Neural cell (in vitro differentiated cells): Measurements from ENCODE around the gene C11orf24. TPM values are rescaled to one million over a fixed set of nuclear protein-coding genes. Genes with fewer than 3 reads are reported as not detected.

Experiments
- H2AFZ ChIP-seq: fragments of 200-600, 300-800 bp; sonication (generic), shearing (Covaris generic); 2 replicates; pipeline ENCODE4 v1.6.0; 2014; ENCODE audit warnings: low read depth, mild to moderate bottlenecking, antibody characterized with exemption, low read length, moderate library complexity
- H3F3A ChIP-seq: fragments of 200-600 bp; shearing (Covaris generic); 2 replicates; pipeline ENCODE4 v1.6.1; 2016; ENCODE audit warnings: mild to moderate bottlenecking, moderate library complexity, mixed read lengths, antibody characterized with exemption, low read length; ENCODE audit not compliant: insufficient read depth, poor library complexity, severe bottlenecking
- H3K27ac ChIP-seq: fragments of 200-600, 300-800 bp; sonication (generic), shearing (Covaris generic); 2 replicates; pipeline ENCODE4 v1.5.1; 2014; ENCODE audit warnings: mild to moderate bottlenecking, low read length, moderate library complexity
- H3K27me3 ChIP-seq: fragments of 300-800, 200-600 bp; sonication (generic), shearing (Covaris generic); 2 replicates; pipeline ENCODE4 v1.6.0; 2014; ENCODE audit warnings: mild to moderate bottlenecking, low read depth, low read length, moderate library complexity; ENCODE audit not compliant: insufficient read depth
- H3K36me3 ChIP-seq: fragments of 300-800, 200-600 bp; sonication (generic), shearing (Covaris generic); 2 replicates; pipeline ENCODE4 v1.5.1; 2014; ENCODE audit warnings: mild to moderate bottlenecking, antibody characterized with exemption, low read length, moderate library complexity; ENCODE audit not compliant: insufficient read depth
- H3K4me2 ChIP-seq: fragments of 300-800, 200-600 bp; sonication (generic), shearing (Covaris generic); 2 replicates; pipeline ENCODE4 v1.6.0; 2014; ENCODE audit warnings: mild to moderate bottlenecking, low read length
- H3K4me3 ChIP-seq: fragments of 300-800, 200-600 bp; sonication (generic), shearing (Covaris generic); 2 replicates; pipeline ENCODE4 v1.5.1; 2014; ENCODE audit warnings: mild to moderate bottlenecking, low read length, moderate library complexity
- H3K79me2 ChIP-seq: fragments of 200-600 bp; shearing (Covaris generic); replicated peaks from 2 replicates; pipeline ENCODE4 v1.6.0; 2014; ENCODE audit warnings: mild to moderate bottlenecking, low read length, moderate library complexity; ENCODE audit not compliant: insufficient read depth
- H3K9ac ChIP-seq: fragments of 300-800, 200-600 bp; sonication (generic), shearing (Covaris generic); 2 replicates; pipeline ENCODE4 v1.6.1; 2016; ENCODE audit warnings: mild to moderate bottlenecking, low read length, mixed read lengths
- H3K9me2 ChIP-seq: fragments of 200-600 bp; shearing (Covaris generic); 2 replicates; pipeline ENCODE4 v1.6.1; 2016; ENCODE audit warnings: mild to moderate bottlenecking, low read length, mixed read lengths; ENCODE audit not compliant: insufficient read depth
- H3K9me3 ChIP-seq: fragments of 200-600, 300-800 bp; sonication (generic), shearing (Covaris generic); 2 replicates; pipeline ENCODE4 v1.6.1; 2016; ENCODE audit warnings: mild to moderate bottlenecking, mixed run types, low read length, moderate library complexity, mixed read lengths
- H4K20me1 ChIP-seq: fragments of 200-600 bp; shearing (Covaris generic); 2 replicates; pipeline ENCODE4 v1.6.1; 2016; ENCODE audit warnings: mild to moderate bottlenecking, mixed run types; ENCODE audit not compliant: insufficient read depth
- EP300 ChIP-seq: fragments of 450-650 bp; conservative IDR thresholded peaks from 2 replicates; pipeline ENCODE4 v1.6.1; 2014; ENCODE audit warnings: antibody characterized with exemption, mild to moderate bottlenecking, moderate library complexity; ENCODE audit not compliant: poor library complexity, severe bottlenecking
- EZH2 ChIP-seq: fragments of 200-600, 300-800 bp; shearing (Covaris generic), sonication (generic); IDR thresholded peaks from 2 replicates; pipeline ENCODE4 v1.6.1; 2014; ENCODE audit warnings: antibody characterized with exemption, low read length, borderline replicate concordance, mild to moderate bottlenecking; ENCODE audit not compliant: insufficient read depth, poor library complexity, severe bottlenecking
- MXI1 ChIP-seq: fragments of 450-650 bp; conservative IDR thresholded peaks from 2 replicates; pipeline ENCODE4 v1.6.1; 2014; ENCODE audit warnings: antibody characterized with exemption, mild to moderate bottlenecking; ENCODE audit not compliant: poor library complexity, severe bottlenecking
- POLR2AphosphoS5 ChIP-seq: IDR thresholded peaks from 2 replicates; pipeline ENCODE4 v1.6.1; 2012
- RAD21 ChIP-seq: fragments of 450-650 bp; conservative IDR thresholded peaks from 2 replicates; pipeline ENCODE4 v1.6.1; 2014; ENCODE audit warnings: antibody characterized with exemption, mild to moderate bottlenecking, moderate library complexity
- SMC3 ChIP-seq: fragments of 450-650 bp; conservative IDR thresholded peaks from 2 replicates; pipeline ENCODE4 v1.6.1; 2014; ENCODE audit warnings: antibody characterized with exemption, mild to moderate bottlenecking, moderate library complexity; ENCODE audit not compliant: poor library complexity
- TAF1 ChIP-seq: IDR thresholded peaks from 2 replicates; pipeline ENCODE4 v1.6.1; 2012; ENCODE audit warnings: low read depth
- polyA plus RNA-seq: library from polyadenylated mRNA; depleted of rRNA; stranded (reverse); fragments of >200 nt; gene quantifications from 2 replicates; pipeline ENCODE4 v1.2.3, GENCODE V29; 2014
- TF ChIP-seq, protein P1 (sequence below): fragments of 450-650 bp; IDR thresholded peaks from 2 replicates; pipeline ENCODE4 v1.5.1; 2014; ENCODE audit warnings: antibody characterized with exemption, mild to moderate bottlenecking, moderate library complexity; ENCODE audit not compliant: poor library complexity, severe bottlenecking
- TF ChIP-seq, protein P2 (sequence below): IDR thresholded peaks from 2 replicates; pipeline ENCODE4 v1.6.1; 2012; ENCODE audit warnings: borderline replicate concordance

The C11orf24 gene
- polyA plus RNA-seq, 1 donor from 2014 or later, result 9.6 TPM

DNA sequence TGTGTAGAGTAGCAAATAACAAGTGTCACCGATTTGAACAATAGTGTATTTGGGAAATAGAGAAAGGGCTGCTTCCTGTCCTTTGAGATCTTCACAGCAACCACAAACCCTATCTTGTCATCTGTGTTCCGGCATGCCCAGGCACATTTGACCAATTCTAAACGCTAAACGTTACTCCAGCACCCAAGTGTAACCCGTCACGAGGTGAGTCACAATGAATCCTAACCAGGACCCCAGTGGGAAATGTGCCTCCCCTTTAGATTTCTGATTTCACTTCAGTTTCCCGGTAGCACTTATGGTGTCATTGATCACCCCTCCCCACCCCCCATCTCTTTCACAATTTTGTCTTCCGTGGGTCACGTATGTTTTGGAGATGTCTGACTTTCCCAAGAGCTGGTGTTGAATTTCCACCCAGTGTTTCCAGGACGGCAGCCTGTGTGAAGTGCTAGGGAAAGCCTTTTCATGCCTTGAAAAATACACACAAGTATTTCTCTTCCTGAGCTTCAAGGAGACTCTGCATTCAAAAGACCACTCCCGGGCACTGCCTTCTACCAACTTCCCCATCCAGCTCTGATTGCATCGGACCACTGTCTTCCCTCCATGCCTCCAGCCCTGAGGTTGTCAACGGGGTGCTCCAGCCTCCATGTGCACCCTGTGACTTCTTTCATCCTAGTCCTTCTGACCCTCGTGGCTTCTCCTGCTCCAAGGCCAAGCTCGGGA is 10.5 kb upstream of the C11orf24 start:
- Histone ChIP-seq H3K79me2 (no peaks in the 10 kb centered on the region), H3F3A (no peaks in the 10 kb centered on the region), H3K27ac (no peak overlapping the region), H2AFZ (no peak overlapping the region), H3K9ac (no peak overlapping the region), H3K9me3 (no peaks in the 10 kb centered on the region), H4K20me1 (no peaks in the 10 kb centered on the region), H3K4me3 (no peak overlapping the region), H3K9me2 (no peaks in the 10 kb centered on the region), H3K36me3 (no peaks in the 10 kb centered on the region), H3K27me3 (no peaks in the 10 kb centered on the region), H3K4me2 (no peak overlapping the region)
- TF ChIP-seq RAD21 (no peak), EZH2 (no peak), TAF1 (no peak), MXI1 (no peak), SMC3 (no peak), EP300 (no peak), POLR2AphosphoS5 (no peak)
- TF ChIP-seq, protein P1, sequence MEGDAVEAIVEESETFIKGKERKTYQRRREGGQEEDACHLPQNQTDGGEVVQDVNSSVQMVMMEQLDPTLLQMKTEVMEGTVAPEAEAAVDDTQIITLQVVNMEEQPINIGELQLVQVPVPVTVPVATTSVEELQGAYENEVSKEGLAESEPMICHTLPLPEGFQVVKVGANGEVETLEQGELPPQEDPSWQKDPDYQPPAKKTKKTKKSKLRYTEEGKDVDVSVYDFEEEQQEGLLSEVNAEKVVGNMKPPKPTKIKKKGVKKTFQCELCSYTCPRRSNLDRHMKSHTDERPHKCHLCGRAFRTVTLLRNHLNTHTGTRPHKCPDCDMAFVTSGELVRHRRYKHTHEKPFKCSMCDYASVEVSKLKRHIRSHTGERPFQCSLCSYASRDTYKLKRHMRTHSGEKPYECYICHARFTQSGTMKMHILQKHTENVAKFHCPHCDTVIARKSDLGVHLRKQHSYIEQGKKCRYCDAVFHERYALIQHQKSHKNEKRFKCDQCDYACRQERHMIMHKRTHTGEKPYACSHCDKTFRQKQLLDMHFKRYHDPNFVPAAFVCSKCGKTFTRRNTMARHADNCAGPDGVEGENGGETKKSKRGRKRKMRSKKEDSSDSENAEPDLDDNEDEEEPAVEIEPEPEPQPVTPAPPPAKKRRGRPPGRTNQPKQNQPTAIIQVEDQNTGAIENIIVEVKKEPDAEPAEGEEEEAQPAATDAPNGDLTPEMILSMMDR, result no peak
- TF ChIP-seq, protein P2, sequence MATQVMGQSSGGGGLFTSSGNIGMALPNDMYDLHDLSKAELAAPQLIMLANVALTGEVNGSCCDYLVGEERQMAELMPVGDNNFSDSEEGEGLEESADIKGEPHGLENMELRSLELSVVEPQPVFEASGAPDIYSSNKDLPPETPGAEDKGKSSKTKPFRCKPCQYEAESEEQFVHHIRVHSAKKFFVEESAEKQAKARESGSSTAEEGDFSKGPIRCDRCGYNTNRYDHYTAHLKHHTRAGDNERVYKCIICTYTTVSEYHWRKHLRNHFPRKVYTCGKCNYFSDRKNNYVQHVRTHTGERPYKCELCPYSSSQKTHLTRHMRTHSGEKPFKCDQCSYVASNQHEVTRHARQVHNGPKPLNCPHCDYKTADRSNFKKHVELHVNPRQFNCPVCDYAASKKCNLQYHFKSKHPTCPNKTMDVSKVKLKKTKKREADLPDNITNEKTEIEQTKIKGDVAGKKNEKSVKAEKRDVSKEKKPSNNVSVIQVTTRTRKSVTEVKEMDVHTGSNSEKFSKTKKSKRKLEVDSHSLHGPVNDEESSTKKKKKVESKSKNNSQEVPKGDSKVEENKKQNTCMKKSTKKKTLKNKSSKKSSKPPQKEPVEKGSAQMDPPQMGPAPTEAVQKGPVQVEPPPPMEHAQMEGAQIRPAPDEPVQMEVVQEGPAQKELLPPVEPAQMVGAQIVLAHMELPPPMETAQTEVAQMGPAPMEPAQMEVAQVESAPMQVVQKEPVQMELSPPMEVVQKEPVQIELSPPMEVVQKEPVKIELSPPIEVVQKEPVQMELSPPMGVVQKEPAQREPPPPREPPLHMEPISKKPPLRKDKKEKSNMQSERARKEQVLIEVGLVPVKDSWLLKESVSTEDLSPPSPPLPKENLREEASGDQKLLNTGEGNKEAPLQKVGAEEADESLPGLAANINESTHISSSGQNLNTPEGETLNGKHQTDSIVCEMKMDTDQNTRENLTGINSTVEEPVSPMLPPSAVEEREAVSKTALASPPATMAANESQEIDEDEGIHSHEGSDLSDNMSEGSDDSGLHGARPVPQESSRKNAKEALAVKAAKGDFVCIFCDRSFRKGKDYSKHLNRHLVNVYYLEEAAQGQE, result no peak

DNA sequence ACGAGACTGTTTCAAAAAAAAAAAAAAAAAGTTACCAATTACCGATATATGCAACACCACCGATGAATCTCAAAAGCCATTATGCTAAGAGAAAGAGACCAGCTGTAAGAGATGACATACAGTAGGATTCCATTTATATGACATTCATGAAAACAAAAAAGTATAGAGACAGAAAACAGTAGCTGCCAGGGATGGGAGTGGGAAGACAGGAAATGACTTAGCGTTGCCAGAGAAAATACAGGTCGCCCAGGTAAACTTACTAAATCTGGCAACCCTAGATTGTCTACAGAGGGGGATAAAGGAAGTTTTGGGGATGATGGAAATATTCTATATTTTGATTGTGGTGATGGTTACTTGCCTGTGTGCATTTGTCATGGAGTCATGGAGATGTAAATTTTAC is 7.9 kb upstream of the C11orf24 start:
- no peaks in the 10 kb centered on the region for H3K79me2 ChIP-seq
- TF ChIP-seq EZH2, result no peak
- TF ChIP-seq MXI1, result no peak
- no peak for TF ChIP-seq SMC3
- TF ChIP-seq POLR2AphosphoS5, result no peak
- no peak for TF ChIP-seq RAD21
- no peak for TF ChIP-seq TAF1
- no peak for TF ChIP-seq EP300
- TF ChIP-seq, protein P2, result no peak
- TF ChIP-seq, protein P1, result no peak
- H4K20me1 ChIP-seq, result no peaks in the 10 kb centered on the region
- H3K9me2 ChIP-seq, result no peaks in the 10 kb centered on the region
- no peak overlapping the region for H2AFZ ChIP-seq
- no peaks in the 10 kb centered on the region for H3K27me3 ChIP-seq
- H3K9ac ChIP-seq, result no peak overlapping the region
- H3K4me2 ChIP-seq, result no peak overlapping the region
- H3K9me3 ChIP-seq, result no peaks in the 10 kb centered on the region
- H3F3A ChIP-seq, result no peaks in the 10 kb centered on the region
- H3K4me3 ChIP-seq, result no peak overlapping the region
- H3K27ac ChIP-seq, result no peak overlapping the region
- H3K36me3 ChIP-seq, result no peaks in the 10 kb centered on the region
